ENCODE data around the gene NDFIP2. TPM values are rescaled to one million over a fixed set of nuclear protein-coding genes. Genes with fewer than 3 reads are reported as not detected.

The NDFIP2 gene
- total RNA-seq, 1 experiment from 2014 or later = 23.1 TPM

DNA sequence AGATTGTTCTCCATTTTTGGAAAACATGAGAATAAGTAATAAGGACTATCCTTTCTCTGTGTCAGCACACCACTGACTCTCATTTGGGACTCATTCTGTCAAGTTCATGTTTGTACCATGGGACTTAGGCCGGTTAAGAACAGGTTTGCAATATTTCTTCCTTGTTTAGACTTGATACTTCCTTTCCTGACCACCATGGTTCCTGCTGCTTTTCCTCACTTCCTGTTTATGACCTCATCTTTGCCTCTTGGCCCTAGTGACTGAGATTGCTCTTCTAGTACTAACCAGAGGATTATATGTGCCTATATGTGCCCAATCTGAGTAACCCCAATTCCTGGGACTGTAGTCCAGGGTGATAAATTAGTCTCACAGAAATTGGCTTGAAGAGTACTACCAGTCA is 32.5 kb upstream of the NDFIP2 start (continued):
- no peak for TF ChIP-seq SMAD3 (CRISPR knock-in tag; IDR thresholded peaks at IDR 0.05; ENCODE audit: borderline replicate concordance)
- TF ChIP-seq, protein P1, sequence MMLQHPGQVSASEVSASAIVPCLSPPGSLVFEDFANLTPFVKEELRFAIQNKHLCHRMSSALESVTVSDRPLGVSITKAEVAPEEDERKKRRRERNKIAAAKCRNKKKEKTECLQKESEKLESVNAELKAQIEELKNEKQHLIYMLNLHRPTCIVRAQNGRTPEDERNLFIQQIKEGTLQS (CRISPR knock-in tag; conservative IDR thresholded peaks at IDR 0.05) = no peak
- no peak for TF ChIP-seq FOXP1 (CRISPR knock-in tag; IDR thresholded peaks at IDR 0.05; ENCODE audit: borderline replicate concordance)

DNA sequence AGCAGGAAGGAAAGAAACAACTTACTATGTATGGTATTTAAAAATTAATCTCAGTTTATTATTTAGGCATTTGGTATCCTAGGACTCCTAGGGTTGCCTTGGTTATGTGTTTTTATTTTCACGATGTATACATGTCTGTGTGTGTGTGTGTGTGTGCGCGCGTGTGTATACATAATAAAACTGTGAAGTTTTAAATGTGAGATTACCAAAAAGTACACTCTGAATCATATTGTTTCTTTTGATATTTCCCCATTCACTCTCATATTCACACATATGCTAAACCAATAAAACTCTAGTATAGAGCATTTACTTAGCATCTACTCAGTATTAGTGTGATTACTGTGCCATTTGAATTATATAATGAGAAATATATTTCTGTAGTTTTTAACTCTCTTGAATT is 30.8 kb upstream of the NDFIP2 start:
- no peak for ATAC-seq
- no peaks in the 10 kb centered on the region for H3K36me3 Mint-ChIP-seq
- H3K27ac Mint-ChIP-seq = no peak overlapping the region
- no peak for DNase-seq (ENCODE audit: low spot score)
- ChIA-PET POLR2A (no interaction called here), CTCF (no interaction called here)
- TF ChIP-seq IRF2 (CRISPR knock-in tag; IDR thresholded peaks at IDR 0.05; ENCODE audit: borderline replicate concordance, low read depth) = no peak
- no peak for TF ChIP-seq ZNF121 (CRISPR knock-in tag; IDR thresholded peaks at IDR 0.05)
- no peak for TF ChIP-seq HMGA2 (CRISPR knock-in tag; IDR thresholded peaks at IDR 0.05)
- TF ChIP-seq, protein P2, sequence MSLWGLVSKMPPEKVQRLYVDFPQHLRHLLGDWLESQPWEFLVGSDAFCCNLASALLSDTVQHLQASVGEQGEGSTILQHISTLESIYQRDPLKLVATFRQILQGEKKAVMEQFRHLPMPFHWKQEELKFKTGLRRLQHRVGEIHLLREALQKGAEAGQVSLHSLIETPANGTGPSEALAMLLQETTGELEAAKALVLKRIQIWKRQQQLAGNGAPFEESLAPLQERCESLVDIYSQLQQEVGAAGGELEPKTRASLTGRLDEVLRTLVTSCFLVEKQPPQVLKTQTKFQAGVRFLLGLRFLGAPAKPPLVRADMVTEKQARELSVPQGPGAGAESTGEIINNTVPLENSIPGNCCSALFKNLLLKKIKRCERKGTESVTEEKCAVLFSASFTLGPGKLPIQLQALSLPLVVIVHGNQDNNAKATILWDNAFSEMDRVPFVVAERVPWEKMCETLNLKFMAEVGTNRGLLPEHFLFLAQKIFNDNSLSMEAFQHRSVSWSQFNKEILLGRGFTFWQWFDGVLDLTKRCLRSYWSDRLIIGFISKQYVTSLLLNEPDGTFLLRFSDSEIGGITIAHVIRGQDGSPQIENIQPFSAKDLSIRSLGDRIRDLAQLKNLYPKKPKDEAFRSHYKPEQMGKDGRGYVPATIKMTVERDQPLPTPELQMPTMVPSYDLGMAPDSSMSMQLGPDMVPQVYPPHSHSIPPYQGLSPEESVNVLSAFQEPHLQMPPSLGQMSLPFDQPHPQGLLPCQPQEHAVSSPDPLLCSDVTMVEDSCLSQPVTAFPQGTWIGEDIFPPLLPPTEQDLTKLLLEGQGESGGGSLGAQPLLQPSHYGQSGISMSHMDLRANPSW (CRISPR knock-in tag; conservative IDR thresholded peaks at IDR 0.05; ENCODE audit: low read depth) = no peak
- no peak for TF ChIP-seq ZNF219 (CRISPR knock-in tag; IDR thresholded peaks at IDR 0.05; ENCODE audit: borderline replicate concordance)
- no peak for TF ChIP-seq TCF7 (CRISPR knock-in tag; IDR thresholded peaks at IDR 0.05; ENCODE audit: low read depth)
- no peak for TF ChIP-seq ZNF232 (CRISPR knock-in tag; IDR thresholded peaks at IDR 0.05)
- TF ChIP-seq, protein P3, sequence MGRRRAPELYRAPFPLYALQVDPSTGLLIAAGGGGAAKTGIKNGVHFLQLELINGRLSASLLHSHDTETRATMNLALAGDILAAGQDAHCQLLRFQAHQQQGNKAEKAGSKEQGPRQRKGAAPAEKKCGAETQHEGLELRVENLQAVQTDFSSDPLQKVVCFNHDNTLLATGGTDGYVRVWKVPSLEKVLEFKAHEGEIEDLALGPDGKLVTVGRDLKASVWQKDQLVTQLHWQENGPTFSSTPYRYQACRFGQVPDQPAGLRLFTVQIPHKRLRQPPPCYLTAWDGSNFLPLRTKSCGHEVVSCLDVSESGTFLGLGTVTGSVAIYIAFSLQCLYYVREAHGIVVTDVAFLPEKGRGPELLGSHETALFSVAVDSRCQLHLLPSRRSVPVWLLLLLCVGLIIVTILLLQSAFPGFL (CRISPR knock-in tag; IDR thresholded peaks at IDR 0.05; ENCODE audit: borderline replicate concordance) = no peak
- no peak for TF ChIP-seq TP53 (CRISPR knock-in tag; IDR thresholded peaks at IDR 0.05)
- TF ChIP-seq ZNF138 (CRISPR knock-in tag; conservative IDR thresholded peaks at IDR 0.05) = no peak
- no peaks in the 10 kb centered on the region for H3K27me3 Mint-ChIP-seq (ENCODE audit: low read depth)
- H3K9me3 Mint-ChIP-seq = no peaks in the 10 kb centered on the region
- H3K4me3 Mint-ChIP-seq = no peak overlapping the region
- peaks cover 32% of the 10 kb centered on the region for H3K4me1 Mint-ChIP-seq

DNA sequence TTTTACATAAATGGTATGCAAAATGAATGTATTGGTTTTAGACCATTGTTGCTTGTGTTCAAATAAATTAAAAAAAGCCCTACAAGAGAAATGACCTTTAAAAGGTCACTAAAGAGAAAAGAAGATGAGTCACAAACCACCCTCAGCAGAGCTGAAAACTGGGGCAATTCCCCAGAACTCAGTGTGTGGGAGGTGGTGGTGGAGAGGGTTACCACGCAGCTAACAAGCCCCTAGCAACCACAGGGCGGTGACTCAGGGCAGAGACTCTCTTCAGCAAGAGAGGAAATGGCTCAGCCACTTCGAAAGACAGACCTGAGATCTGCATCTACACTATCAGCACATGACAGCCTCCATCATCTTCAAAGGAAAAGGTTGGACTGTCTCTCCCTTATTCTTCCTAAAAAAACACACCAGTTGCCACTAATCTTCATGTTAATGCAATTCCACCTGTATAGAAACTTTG is 29.4 kb upstream of the NDFIP2 start:
- H3K4me1 Mint-ChIP-seq = peaks cover 20% of the 10 kb centered on the region
- CTCF ChIA-PET = interaction anchor here (1.3 kb wide), 1 partner anchor 27 kb away, joined by 7 read pairs; no protein-coding TSS in a partner anchor

More for the DNA sequence above, 29.4 kb upstream of the NDFIP2 start:
- Mint-ChIP-seq H3K27me3 (ENCODE audit: low read depth) (no peaks in the 10 kb centered on the region), H3K27ac (no peak overlapping the region), H3K9me3 (no peaks in the 10 kb centered on the region), H3K36me3 (no peaks in the 10 kb centered on the region), H3K4me3 (no peak overlapping the region)
- ATAC-seq = peak; percentile 94
- POLR2A ChIA-PET = no interaction called here
- peak; percentile 19 for DNase-seq (ENCODE audit: low spot score)
- TF ChIP-seq FOXJ3 (CRISPR knock-in tag; IDR thresholded peaks at IDR 0.05; ENCODE audit: borderline replicate concordance) (no peak), JUN (CRISPR knock-in tag; IDR thresholded peaks at IDR 0.05) (no peak), ZBTB21 (CRISPR knock-in tag; IDR thresholded peaks at IDR 0.05; ENCODE audit: borderline replicate concordance) (no peak), SOX15 (CRISPR knock-in tag; IDR thresholded peaks at IDR 0.05) (no peak), FOXK1 (CRISPR knock-in tag; IDR thresholded peaks at IDR 0.05) (no peak), NFYB (CRISPR knock-in tag; conservative IDR thresholded peaks at IDR 0.05; ENCODE audit: low read depth) (no peak)
- TF ChIP-seq, protein P4, sequence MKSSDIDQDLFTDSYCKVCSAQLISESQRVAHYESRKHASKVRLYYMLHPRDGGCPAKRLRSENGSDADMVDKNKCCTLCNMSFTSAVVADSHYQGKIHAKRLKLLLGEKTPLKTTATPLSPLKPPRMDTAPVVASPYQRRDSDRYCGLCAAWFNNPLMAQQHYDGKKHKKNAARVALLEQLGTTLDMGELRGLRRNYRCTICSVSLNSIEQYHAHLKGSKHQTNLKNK (CRISPR knock-in tag; IDR thresholded peaks at IDR 0.05) = no peak
- TF ChIP-seq, protein P5, sequence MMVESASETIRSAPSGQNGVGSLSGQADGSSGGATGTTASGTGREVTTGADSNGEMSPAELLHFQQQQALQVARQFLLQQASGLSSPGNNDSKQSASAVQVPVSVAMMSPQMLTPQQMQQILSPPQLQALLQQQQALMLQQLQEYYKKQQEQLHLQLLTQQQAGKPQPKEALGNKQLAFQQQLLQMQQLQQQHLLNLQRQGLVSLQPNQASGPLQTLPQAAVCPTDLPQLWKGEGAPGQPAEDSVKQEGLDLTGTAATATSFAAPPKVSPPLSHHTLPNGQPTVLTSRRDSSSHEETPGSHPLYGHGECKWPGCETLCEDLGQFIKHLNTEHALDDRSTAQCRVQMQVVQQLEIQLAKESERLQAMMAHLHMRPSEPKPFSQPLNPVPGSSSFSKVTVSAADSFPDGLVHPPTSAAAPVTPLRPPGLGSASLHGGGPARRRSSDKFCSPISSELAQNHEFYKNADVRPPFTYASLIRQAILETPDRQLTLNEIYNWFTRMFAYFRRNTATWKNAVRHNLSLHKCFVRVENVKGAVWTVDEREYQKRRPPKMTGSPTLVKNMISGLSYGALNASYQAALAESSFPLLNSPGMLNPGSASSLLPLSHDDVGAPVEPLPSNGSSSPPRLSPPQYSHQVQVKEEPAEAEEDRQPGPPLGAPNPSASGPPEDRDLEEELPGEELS (CRISPR knock-in tag; IDR thresholded peaks at IDR 0.05) = no peak
- TF ChIP-seq, protein P6, sequence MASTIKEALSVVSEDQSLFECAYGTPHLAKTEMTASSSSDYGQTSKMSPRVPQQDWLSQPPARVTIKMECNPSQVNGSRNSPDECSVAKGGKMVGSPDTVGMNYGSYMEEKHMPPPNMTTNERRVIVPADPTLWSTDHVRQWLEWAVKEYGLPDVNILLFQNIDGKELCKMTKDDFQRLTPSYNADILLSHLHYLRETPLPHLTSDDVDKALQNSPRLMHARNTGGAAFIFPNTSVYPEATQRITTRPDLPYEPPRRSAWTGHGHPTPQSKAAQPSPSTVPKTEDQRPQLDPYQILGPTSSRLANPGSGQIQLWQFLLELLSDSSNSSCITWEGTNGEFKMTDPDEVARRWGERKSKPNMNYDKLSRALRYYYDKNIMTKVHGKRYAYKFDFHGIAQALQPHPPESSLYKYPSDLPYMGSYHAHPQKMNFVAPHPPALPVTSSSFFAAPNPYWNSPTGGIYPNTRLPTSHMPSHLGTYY (CRISPR knock-in tag; IDR thresholded peaks at IDR 0.05) = no peak
- TF ChIP-seq, protein P7, sequence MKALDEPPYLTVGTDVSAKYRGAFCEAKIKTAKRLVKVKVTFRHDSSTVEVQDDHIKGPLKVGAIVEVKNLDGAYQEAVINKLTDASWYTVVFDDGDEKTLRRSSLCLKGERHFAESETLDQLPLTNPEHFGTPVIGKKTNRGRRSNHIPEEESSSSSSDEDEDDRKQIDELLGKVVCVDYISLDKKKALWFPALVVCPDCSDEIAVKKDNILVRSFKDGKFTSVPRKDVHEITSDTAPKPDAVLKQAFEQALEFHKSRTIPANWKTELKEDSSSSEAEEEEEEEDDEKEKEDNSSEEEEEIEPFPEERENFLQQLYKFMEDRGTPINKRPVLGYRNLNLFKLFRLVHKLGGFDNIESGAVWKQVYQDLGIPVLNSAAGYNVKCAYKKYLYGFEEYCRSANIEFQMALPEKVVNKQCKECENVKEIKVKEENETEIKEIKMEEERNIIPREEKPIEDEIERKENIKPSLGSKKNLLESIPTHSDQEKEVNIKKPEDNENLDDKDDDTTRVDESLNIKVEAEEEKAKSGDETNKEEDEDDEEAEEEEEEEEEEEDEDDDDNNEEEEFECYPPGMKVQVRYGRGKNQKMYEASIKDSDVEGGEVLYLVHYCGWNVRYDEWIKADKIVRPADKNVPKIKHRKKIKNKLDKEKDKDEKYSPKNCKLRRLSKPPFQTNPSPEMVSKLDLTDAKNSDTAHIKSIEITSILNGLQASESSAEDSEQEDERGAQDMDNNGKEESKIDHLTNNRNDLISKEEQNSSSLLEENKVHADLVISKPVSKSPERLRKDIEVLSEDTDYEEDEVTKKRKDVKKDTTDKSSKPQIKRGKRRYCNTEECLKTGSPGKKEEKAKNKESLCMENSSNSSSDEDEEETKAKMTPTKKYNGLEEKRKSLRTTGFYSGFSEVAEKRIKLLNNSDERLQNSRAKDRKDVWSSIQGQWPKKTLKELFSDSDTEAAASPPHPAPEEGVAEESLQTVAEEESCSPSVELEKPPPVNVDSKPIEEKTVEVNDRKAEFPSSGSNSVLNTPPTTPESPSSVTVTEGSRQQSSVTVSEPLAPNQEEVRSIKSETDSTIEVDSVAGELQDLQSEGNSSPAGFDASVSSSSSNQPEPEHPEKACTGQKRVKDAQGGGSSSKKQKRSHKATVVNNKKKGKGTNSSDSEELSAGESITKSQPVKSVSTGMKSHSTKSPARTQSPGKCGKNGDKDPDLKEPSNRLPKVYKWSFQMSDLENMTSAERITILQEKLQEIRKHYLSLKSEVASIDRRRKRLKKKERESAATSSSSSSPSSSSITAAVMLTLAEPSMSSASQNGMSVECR (CRISPR knock-in tag; IDR thresholded peaks at IDR 0.05; ENCODE audit: borderline replicate concordance) = no peak

All from WTC11 (cell line).